Activated CD4-positive, alpha-beta T cell treated with anti-CD3 and anti-CD28 coated beads, Interleukin-2, amount 50 U/mL, for 16 hours (primary cell): ENCODE results near the gene NREP.

Experiments
- DNase-seq: peaks from one replicate; pipeline ENCODE4 v3.0.0-alpha.2; 2020

NREP gene

GRCh38 chr5:111691914-111692313, 65.1 kb downstream of the NREP start:
- DNase-seq: no peak

GRCh38 chr5:111691508-111691907, 65.5 kb downstream of the NREP start:
- DNase-seq: no peak

DNA sequence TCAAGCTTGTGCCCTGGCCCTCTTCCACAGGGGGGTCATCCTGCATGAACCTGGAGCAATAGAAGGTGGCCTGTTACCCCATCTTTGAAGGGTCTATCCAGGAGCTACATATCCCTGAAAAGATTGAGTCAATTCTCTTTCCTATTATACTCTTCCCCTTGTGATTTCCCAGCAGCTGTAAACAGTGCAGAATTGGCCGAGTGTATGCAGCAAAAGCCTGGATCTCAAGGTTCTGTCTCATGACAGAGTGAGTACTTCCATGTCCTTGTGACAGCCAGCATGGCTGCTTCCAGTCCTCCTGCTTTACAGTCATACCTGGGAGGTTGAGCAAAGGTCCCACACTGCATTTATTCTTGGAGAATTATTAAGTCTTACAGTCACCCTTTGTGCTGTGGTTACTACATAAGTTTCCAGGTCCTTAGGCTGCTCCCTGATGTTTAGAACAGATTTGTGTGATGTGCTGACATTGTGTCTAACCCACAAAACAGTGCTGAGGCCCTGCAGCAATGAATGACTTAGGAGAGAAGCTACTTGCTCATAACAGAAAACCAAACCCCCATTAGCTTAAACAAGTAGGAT, 67.5 kb downstream of the NREP start:
- DNase-seq: no peak

DNA sequence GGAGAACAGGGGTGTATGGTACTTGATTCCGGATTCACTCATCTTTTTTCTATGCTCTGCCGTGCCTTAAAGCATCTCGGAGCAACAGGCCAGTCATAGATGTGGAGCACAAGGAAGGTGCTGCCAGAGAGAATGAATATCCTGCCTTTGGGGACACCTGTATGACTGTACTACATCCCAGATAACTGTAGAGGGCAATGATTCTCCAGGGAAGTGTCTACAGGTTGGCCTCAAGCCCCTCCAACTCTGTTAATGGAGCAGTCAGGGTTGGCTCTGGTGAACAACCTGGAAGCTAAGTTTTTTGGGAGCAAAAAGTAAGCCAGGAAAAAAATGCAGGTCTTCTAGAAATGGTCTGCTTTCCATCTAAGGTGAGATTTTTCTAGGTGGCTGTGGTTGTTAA, 71.0 kb downstream of the NREP start:
- no peak for DNase-seq

- DNase-seq: no peak
These were observed 74.4 kb downstream of the NREP start for GRCh38 chr5:111682641-111683040.

DNA sequence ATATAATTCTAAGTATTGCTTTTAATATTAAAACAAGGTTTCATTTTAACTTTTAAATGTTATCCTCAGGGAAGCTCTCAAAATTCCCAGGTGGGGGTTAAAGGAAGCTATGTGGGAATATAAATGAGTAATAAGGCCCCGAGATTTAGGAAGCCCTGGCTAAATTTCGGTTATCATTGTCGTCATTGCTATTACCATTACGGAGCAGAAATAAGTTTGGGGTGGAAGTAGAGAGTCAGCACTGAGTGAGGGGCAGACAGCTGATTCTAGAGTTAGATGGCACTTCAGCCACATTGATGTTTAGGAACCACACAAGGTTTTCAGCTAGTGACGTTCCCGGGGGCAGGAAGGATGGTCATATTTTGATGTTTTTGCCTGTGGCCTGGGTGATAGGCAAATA, 74.9 kb downstream of the NREP start:
- DNase-seq: no peak

DNA sequence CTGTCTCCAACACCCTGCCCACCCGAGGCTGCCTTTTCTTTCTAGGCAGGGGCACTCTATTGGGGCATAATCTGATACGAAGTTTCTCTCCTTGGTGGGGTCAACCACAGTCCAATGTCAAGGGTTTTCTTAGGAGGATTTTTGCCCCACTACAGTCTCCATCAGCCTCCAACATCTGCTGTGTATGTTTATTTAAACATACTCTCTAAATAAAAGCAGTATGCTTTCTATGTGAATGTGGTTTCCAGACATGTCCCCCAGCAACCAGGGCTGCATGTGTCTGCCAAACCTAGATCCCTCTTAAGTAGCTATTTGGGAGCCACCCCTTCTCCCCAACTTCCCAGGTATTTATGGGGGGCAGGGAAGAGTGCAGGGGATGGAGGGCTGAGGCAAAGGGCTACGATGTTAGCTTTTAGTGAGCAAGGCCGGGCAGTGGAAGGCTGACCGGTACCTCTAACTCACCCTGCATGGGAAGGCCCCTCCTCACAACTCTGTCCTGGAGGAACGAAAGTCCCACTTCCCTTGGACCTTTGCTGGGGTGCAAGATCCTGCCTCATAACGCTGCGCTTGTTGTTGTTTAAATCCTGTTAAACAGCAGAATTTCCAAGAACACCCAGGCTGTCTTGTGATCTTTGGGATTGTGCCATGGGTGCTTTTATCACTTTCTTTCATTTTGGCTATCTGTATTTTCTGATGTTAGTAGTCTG, 75.4 kb downstream of the NREP start:
- DNase-seq: no peak

- DNase-seq: no peak
These were observed 76.1 kb downstream of the NREP start for GRCh38 chr5:111680737-111681413.

- DNase-seq: no peak
These were observed 77.4 kb downstream of the NREP start for GRCh38 chr5:111679611-111680010.
